ENCODE measurements around the gene XAF1. TPM values are rescaled to one million over a fixed set of nuclear protein-coding genes. Genes with fewer than 3 reads are reported as not detected.
"Not testable (repeated sequence)": the region's sequence is repeated elsewhere in the genome, so short reads cannot be mapped to it uniquely, and the experiment has no call there.

Gene XAF1
- total RNA-seq, 4 donors from 2014 or later: 11.0 to 40.9 (median 19.1) TPM

- WGBS, 2 donors (ENCODE audit: low coverage in 1 of 2): 89% methylated on average over 5 of the region's 5 CpGs; no CpG with 5 or more reads in 1 of the 2 donors
Observed at GRCh38 chr17:6724009-6724408, 31.8 kb upstream of the XAF1 start.

GRCh38 chr17:6729531-6729930 is 26.3 kb upstream of the XAF1 start:
- H3K27ac ChIP-seq: no peak overlapping the region
- no peaks in the 10 kb centered on the region for H3K27me3 ChIP-seq
- no peak overlapping the region for H3K4me3 ChIP-seq
- H3K4me1 ChIP-seq: no peaks in the 10 kb centered on the region
- H3K36me3 ChIP-seq: no peaks in the 10 kb centered on the region
- TF ChIP-seq POLR2A (IDR thresholded peaks at IDR 0.05) (no peak), POLR2AphosphoS5 (IDR thresholded peaks at IDR 0.05) (no peak), EP300 (IDR thresholded peaks at IDR 0.05) (no peak), CTCF (IDR thresholded peaks at IDR 0.05) (no peak)
- H3K9me3 ChIP-seq: no peaks in the 10 kb centered on the region
- WGBS, 2 donors (ENCODE audit: low coverage in 1 of 2): 100% methylated on average over 1 of the region's 4 CpGs; no CpG with 5 or more reads in 1 of the 2 donors
- no peak for ATAC-seq

More at GRCh38 chr17:6724009-6724408, 31.8 kb upstream of the XAF1 start:
- Histone ChIP-seq H3K27me3 (peaks cover 44% of the 10 kb centered on the region), H3K27ac (no peak overlapping the region), H3K9me3 (no peaks in the 10 kb centered on the region), H3K36me3 (no peaks in the 10 kb centered on the region), H3K4me1 (no peaks in the 10 kb centered on the region), H3K4me3 (no peak overlapping the region)
- ATAC-seq: no peak
- no peak for TF ChIP-seq CTCF (IDR thresholded peaks at IDR 0.05)
- no peak for TF ChIP-seq POLR2AphosphoS5 (IDR thresholded peaks at IDR 0.05)
- no peak for TF ChIP-seq POLR2A (IDR thresholded peaks at IDR 0.05)

GRCh38 chr17:6746665-6747064 is 9.2 kb upstream of the XAF1 start:
- not testable (repeated sequence) for H3K4me3 ChIP-seq, H3K27me3 ChIP-seq, H3K27ac ChIP-seq, H3K36me3 ChIP-seq, H3K4me1 ChIP-seq, ATAC-seq, H3K9me3 ChIP-seq
- WGBS, 2 donors (ENCODE audit: low coverage in 1 of 2): 85 to 94% methylated on average over 1 to 5 of the region's 6 CpGs

- H3K4me1 ChIP-seq: peaks cover 0 to 20% (median 10%) of the 10 kb centered on the region in 3 donors
- TF ChIP-seq EP300 (IDR thresholded peaks at IDR 0.05): no peak
- TF ChIP-seq CTCF (IDR thresholded peaks at IDR 0.05): no peak
- TF ChIP-seq POLR2A (IDR thresholded peaks at IDR 0.05): no peak
- TF ChIP-seq POLR2AphosphoS5 (IDR thresholded peaks at IDR 0.05): no peak
- no peak for ATAC-seq
- peaks cover 2% of the 10 kb centered on the region for H3K27me3 ChIP-seq
- H3K9me3 ChIP-seq: no peaks in the 10 kb centered on the region
- no peaks in the 10 kb centered on the region for H3K36me3 ChIP-seq
- H3K4me3 ChIP-seq: no peak overlapping the region
- no peak overlapping the region for H3K27ac ChIP-seq
Observed at GRCh38 chr17:6748617-6749016, 7.2 kb upstream of the XAF1 start.

- Histone ChIP-seq H3K27ac (no peak overlapping the region), H3K36me3 (no peaks in the 10 kb centered on the region), H3K9me3 (no peaks in the 10 kb centered on the region), H3K4me1 (peaks cover 0 to 24% (median 11%) of the 10 kb centered on the region in 3 donors), H3K27me3 (no peaks in the 10 kb centered on the region), H3K4me3 (no peak overlapping the region)
- TF ChIP-seq POLR2AphosphoS5 (IDR thresholded peaks at IDR 0.05): no peak
- no peak for TF ChIP-seq POLR2A (IDR thresholded peaks at IDR 0.05)
- TF ChIP-seq CTCF (IDR thresholded peaks at IDR 0.05): no peak
- TF ChIP-seq EP300 (IDR thresholded peaks at IDR 0.05): no peak
- WGBS, 2 donors (ENCODE audit: low coverage in 1 of 2): 90 to 96% methylated on average over 5 to 6 of the region's 6 CpGs
- ATAC-seq: no peak
Observed at GRCh38 chr17:6749519-6749918, 6.3 kb upstream of the XAF1 start.

Measured in gastroesophageal sphincter (tissue), 4 donors.